Fibroblast of lung (primary cell): ENCODE results near the gene CHGA. TPM values are rescaled to one million over a fixed set of nuclear protein-coding genes. Genes with fewer than 3 reads are reported as not detected.

ENCODE experiments used
- DNase-seq, 2 donors: peaks; one replicate each; pipeline versions ENCODE4 v3.0.0 to v3.0.0-alpha.2; 2010; ENCODE audit warnings: low read depth in 2 of 2
- H2AFZ ChIP-seq: 2 replicates; pipeline ENCODE4 v1.5.1; 2012; ENCODE audit warnings: low read length, control low read depth, inconsistent platforms
- H3K27ac ChIP-seq: 2 replicates; pipeline ENCODE4 v1.5.1; 2011; ENCODE audit warnings: low read length, control low read depth; ENCODE audit not compliant: insufficient read depth
- H3K27me3 ChIP-seq: 2 replicates; pipeline ENCODE4 v1.5.1; 2011; ENCODE audit warnings: mild to moderate bottlenecking, low read length; ENCODE audit not compliant: control insufficient read depth, insufficient read depth
- H3K36me3 ChIP-seq: 2 replicates; pipeline ENCODE4 v1.5.1; 2011; ENCODE audit warnings: low read length; ENCODE audit not compliant: control insufficient read depth, insufficient read depth
- H3K4me1 ChIP-seq: 2 replicates; pipeline ENCODE4 v1.5.1; 2011; ENCODE audit warnings: low read length; ENCODE audit not compliant: control insufficient read depth, insufficient read depth; ENCODE audit errors: extremely low read depth
- H3K4me2 ChIP-seq: 2 replicates; pipeline ENCODE4 v1.5.1; 2011; ENCODE audit warnings: low read length, control low read depth; ENCODE audit not compliant: insufficient read depth; ENCODE audit errors: extremely low read depth
- H3K4me3 ChIP-seq, 4 experiments: fragments of 200-600 bp in 1 of 4; sonication (generic) in 1 of 4; replicated peaks in 1 of 4; 2 replicates each; pipeline ENCODE4 v1.5.1; 2011 to 2016; ENCODE audit warnings: low read length in 4 of 4, low read depth in 3 of 4, mild to moderate bottlenecking in 3 of 4, control low read depth in 2 of 4, inconsistent platforms in 1 of 4, mixed read lengths in 1 of 4; ENCODE audit not compliant: insufficient read depth in 1 of 4; ENCODE audit errors: control extremely low read depth in 1 of 4
- H3K79me2 ChIP-seq: 2 replicates; pipeline ENCODE4 v1.5.1; 2012; ENCODE audit warnings: mild to moderate bottlenecking, low read length, inconsistent platforms; ENCODE audit not compliant: control insufficient read depth, insufficient read depth
- H3K9ac ChIP-seq: 2 replicates; pipeline ENCODE4 v1.5.1; 2011; ENCODE audit warnings: mild to moderate bottlenecking, low read length, control low read depth; ENCODE audit not compliant: insufficient read depth
- H3K9me3 ChIP-seq: 2 replicates; pipeline ENCODE4 v1.5.1; 2012; ENCODE audit warnings: low read depth, low read length; ENCODE audit not compliant: control insufficient read depth, insufficient read depth
- H4K20me1 ChIP-seq: 2 replicates; pipeline ENCODE4 v1.5.1; 2011; ENCODE audit warnings: low read length; ENCODE audit not compliant: control insufficient read depth, insufficient read depth; ENCODE audit errors: extremely low read depth
- EZH2 ChIP-seq: IDR thresholded peaks from 2 replicates; pipeline ENCODE4 v1.5.1; 2012; ENCODE audit warnings: low read length, control low read depth, mild to moderate bottlenecking; ENCODE audit errors: missing control alignments
- polyA plus RNA-seq, 2 donors: library from polyadenylated mRNA; depleted of rRNA in 1 of 2; stranded (reverse) in 1 of 2; unstranded in 1 of 2; fragments of >200 nt; gene quantifications; 2 replicates each; pipeline ENCODE4 v1.2.1, GENCODE V29; 2011 to 2012; ENCODE audit warnings: missing spikeins in 1 of 2
- total RNA-seq: library from RNA; depleted of rRNA; stranded (reverse); fragments of >200 nt; gene quantifications from 2 replicates; pipeline ENCODE4 v1.2.1, GENCODE V29; 2014
- TF ChIP-seq, protein P1 (sequence below), 2 donors: IDR thresholded peaks in 1 of 2; conservative IDR thresholded peaks in 1 of 2; 1 replicate in 1 of 2; 2 replicates in 1 of 2; pipeline ENCODE4 v1.5.1; 2011 to 2012; ENCODE audit warnings: low read length in 2 of 2, control low read depth in 1 of 2, inconsistent platforms in 1 of 2, low read depth in 1 of 2, mild to moderate bottlenecking in 1 of 2

Gene CHGA
- total and polyA plus RNA-seq, 2 donors (not counting 1 experiment from before 2014, with no cell fraction given) = not detected

- no peaks in the 10 kb centered on the region for H3K36me3 ChIP-seq
- peaks cover 6% of the 10 kb centered on the region for H3K27me3 ChIP-seq
- TF ChIP-seq EZH2 = no peak
- TF ChIP-seq, protein P1, sequence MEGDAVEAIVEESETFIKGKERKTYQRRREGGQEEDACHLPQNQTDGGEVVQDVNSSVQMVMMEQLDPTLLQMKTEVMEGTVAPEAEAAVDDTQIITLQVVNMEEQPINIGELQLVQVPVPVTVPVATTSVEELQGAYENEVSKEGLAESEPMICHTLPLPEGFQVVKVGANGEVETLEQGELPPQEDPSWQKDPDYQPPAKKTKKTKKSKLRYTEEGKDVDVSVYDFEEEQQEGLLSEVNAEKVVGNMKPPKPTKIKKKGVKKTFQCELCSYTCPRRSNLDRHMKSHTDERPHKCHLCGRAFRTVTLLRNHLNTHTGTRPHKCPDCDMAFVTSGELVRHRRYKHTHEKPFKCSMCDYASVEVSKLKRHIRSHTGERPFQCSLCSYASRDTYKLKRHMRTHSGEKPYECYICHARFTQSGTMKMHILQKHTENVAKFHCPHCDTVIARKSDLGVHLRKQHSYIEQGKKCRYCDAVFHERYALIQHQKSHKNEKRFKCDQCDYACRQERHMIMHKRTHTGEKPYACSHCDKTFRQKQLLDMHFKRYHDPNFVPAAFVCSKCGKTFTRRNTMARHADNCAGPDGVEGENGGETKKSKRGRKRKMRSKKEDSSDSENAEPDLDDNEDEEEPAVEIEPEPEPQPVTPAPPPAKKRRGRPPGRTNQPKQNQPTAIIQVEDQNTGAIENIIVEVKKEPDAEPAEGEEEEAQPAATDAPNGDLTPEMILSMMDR (conservative IDR thresholded peaks at IDR 0.05 in 1 of 2, IDR thresholded peaks at IDR 0.05 in 1 of 2; ENCODE audit: low read depth in 1 of 2, low read length in 2 of 2) = no peak
- no peaks in the 10 kb centered on the region for H3K79me2 ChIP-seq
- no peaks in the 10 kb centered on the region for H4K20me1 ChIP-seq
- H3K9me3 ChIP-seq = no peaks in the 10 kb centered on the region
- no peak overlapping the region for H3K27ac ChIP-seq
- no peak overlapping the region for H2AFZ ChIP-seq
- H3K9ac ChIP-seq = no peak overlapping the region
- H3K4me2 ChIP-seq = no peak overlapping the region
- no peak for DNase-seq
- no peaks in the 10 kb centered on the region for H3K4me1 ChIP-seq
- no peak overlapping the region for H3K4me3 ChIP-seq
Observed at GRCh38 chr14:92906420-92906819, 16.5 kb upstream of the CHGA start.

- H3K9me3 ChIP-seq = no peaks in the 10 kb centered on the region
- no peak overlapping the region for H2AFZ ChIP-seq
- no peak overlapping the region for H3K9ac ChIP-seq
- TF ChIP-seq, protein P1 (conservative IDR thresholded peaks at IDR 0.05 in 1 of 2, IDR thresholded peaks at IDR 0.05 in 1 of 2; ENCODE audit: low read depth in 1 of 2, low read length in 2 of 2) = no peak
- no peak for TF ChIP-seq EZH2
- H3K27me3 ChIP-seq = peaks cover 6% of the 10 kb centered on the region
- no peak overlapping the region for H3K4me2 ChIP-seq
- H3K79me2 ChIP-seq = no peaks in the 10 kb centered on the region
- no peak overlapping the region for H3K27ac ChIP-seq
- H3K4me1 ChIP-seq = no peaks in the 10 kb centered on the region
- no peaks in the 10 kb centered on the region for H3K36me3 ChIP-seq
- no peak overlapping the region for H3K4me3 ChIP-seq
- no peak for DNase-seq
- H4K20me1 ChIP-seq = no peaks in the 10 kb centered on the region
Observed at GRCh38 chr14:92906823-92907222, 16.1 kb upstream of the CHGA start.

DNA sequence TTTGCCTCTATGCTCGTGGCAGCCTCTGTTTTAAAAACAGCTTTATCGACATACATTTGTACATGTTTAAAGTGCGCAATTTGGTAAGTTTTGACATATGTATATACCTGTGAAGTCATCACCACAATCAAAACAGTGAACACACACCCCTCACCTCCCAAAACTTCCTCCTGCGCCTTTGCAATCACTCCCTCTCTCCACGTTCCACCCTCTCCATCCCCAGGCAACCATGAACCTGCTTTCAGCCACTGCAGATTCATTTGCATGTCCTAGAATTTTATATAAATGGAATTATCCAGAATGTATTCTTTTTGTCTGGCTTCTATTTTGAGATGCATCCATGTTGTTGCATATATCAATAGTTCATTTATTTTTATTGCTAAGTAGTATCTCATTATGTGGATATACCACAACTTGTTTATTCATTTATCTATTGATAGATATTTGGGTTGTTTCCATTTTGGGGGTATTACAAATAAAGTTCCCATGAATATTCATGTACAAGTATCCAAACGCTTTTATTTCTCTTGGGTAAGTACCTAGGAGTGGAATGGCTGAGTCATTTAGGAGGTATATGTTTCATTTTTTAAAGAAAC lies 15.5 kb upstream of the CHGA start:
- H3K36me3 ChIP-seq = no peaks in the 10 kb centered on the region
- H3K4me3 ChIP-seq = no peak overlapping the region
- H3K9ac ChIP-seq = no peak overlapping the region
- H4K20me1 ChIP-seq = no peaks in the 10 kb centered on the region
- H3K4me1 ChIP-seq = no peaks in the 10 kb centered on the region
- peaks cover 2% of the 10 kb centered on the region for H3K27me3 ChIP-seq
- no peak for TF ChIP-seq EZH2
- TF ChIP-seq, protein P1 (conservative IDR thresholded peaks at IDR 0.05 in 1 of 2, IDR thresholded peaks at IDR 0.05 in 1 of 2; ENCODE audit: low read depth in 1 of 2, low read length in 2 of 2) = no peak
- H3K4me2 ChIP-seq = no peak overlapping the region
- H3K9me3 ChIP-seq = no peaks in the 10 kb centered on the region
- H3K79me2 ChIP-seq = no peaks in the 10 kb centered on the region
- DNase-seq = no peak
- no peak overlapping the region for H2AFZ ChIP-seq
- no peak overlapping the region for H3K27ac ChIP-seq
